Osteocyte (in vitro differentiated cells): ENCODE data around the gene ACTR3. TPM values are rescaled to one million over a fixed set of nuclear protein-coding genes. Genes with fewer than 3 reads are reported as not detected.

Source experiments
- DNase-seq: peaks from one replicate; pipeline ENCODE4 v3.0.0; 2021; ENCODE audit warnings: mixed read lengths; ENCODE audit not compliant: unreplicated experiment; ENCODE audit errors: extremely low spot score
- H3K27ac Mint-ChIP-seq: one replicate; pipeline ENCODE4 v1.8.0; 2021; ENCODE audit warnings: mild to moderate bottlenecking, mixed read lengths; ENCODE audit not compliant: unreplicated experiment
- H3K27me3 Mint-ChIP-seq: one replicate; pipeline ENCODE4 v1.8.0; 2021; ENCODE audit warnings: mixed read lengths; ENCODE audit not compliant: unreplicated experiment
- H3K36me3 Mint-ChIP-seq: one replicate; pipeline ENCODE4 v1.8.0; 2021; ENCODE audit warnings: mixed read lengths; ENCODE audit not compliant: unreplicated experiment
- H3K4me1 Mint-ChIP-seq: one replicate; pipeline ENCODE4 v1.8.0; 2021; ENCODE audit warnings: mixed read lengths; ENCODE audit not compliant: unreplicated experiment
- H3K4me3 Mint-ChIP-seq: one replicate; pipeline ENCODE4 v1.8.0; 2021; ENCODE audit warnings: mild to moderate bottlenecking, moderate library complexity, mixed read lengths; ENCODE audit not compliant: unreplicated experiment
- H3K9me3 Mint-ChIP-seq: one replicate; pipeline ENCODE4 v1.8.0; 2021; ENCODE audit warnings: mixed read lengths; ENCODE audit not compliant: unreplicated experiment
- total RNA-seq: library from RNA; stranded (reverse); gene quantifications from 2 replicates; pipeline ENCODE4 v1.2.1, GENCODE V29; 2021
- TF ChIP-seq, protein P1 (sequence below): fragments of 200-600 bp; sonication (generic); IDR thresholded peaks from 2 replicates; pipeline ENCODE4 v1.5.0; 2021; ENCODE audit warnings: antibody characterized with exemption, mild to moderate bottlenecking, moderate library complexity

ACTR3 gene
- total RNA-seq, 1 donor from 2014 or later = 255 TPM

DNA sequence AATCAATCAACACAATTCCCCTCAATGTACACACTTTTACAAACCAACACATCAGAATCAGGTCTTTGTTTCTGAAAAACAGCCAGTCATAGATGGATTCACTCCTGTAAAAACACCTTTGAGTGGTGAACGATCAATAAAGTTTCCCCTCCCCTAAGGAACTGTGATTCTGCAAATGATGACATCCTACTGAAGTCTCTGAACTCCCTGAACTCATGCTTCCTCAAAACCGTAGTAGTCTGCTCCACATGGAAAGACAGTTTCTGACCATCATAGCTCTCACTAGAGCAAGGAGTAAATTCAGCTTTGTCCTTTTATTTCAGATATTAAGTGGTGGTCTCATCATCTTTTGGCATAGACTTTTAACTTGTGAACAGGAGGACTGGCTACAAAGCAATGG lies 43.5 kb upstream of the ACTR3 start:
- H3K4me3 Mint-ChIP-seq = no peak overlapping the region
- DNase-seq = no peak
- H3K27ac Mint-ChIP-seq = no peak overlapping the region
- H3K36me3 Mint-ChIP-seq = no peaks in the 10 kb centered on the region
- TF ChIP-seq, protein P1, sequence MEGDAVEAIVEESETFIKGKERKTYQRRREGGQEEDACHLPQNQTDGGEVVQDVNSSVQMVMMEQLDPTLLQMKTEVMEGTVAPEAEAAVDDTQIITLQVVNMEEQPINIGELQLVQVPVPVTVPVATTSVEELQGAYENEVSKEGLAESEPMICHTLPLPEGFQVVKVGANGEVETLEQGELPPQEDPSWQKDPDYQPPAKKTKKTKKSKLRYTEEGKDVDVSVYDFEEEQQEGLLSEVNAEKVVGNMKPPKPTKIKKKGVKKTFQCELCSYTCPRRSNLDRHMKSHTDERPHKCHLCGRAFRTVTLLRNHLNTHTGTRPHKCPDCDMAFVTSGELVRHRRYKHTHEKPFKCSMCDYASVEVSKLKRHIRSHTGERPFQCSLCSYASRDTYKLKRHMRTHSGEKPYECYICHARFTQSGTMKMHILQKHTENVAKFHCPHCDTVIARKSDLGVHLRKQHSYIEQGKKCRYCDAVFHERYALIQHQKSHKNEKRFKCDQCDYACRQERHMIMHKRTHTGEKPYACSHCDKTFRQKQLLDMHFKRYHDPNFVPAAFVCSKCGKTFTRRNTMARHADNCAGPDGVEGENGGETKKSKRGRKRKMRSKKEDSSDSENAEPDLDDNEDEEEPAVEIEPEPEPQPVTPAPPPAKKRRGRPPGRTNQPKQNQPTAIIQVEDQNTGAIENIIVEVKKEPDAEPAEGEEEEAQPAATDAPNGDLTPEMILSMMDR = no peak
- H3K9me3 Mint-ChIP-seq = peaks cover 4% of the 10 kb centered on the region
- H3K27me3 Mint-ChIP-seq = peaks cover 11% of the 10 kb centered on the region
- no peaks in the 10 kb centered on the region for H3K4me1 Mint-ChIP-seq

DNA sequence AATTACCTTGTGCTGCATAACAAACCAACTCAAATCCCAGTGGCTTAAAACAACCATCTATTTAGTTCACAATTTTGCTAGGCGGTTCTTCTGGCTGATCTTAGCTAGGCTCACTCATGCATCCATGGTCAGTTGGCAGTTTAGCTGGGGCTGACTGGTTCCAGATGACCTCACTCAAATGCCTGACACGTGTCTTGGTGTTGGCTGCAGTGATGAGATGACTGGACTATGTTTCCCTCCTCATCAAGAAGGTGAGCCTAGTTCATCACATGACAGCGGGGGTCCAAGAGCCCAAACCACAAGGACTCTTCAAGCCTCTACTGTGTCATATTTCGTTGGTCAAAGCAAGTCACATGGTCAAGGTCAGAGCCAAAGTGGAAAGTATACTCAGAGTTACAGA lies 42.7 kb upstream of the ACTR3 start:
- H3K27ac Mint-ChIP-seq = no peak overlapping the region
- no peaks in the 10 kb centered on the region for H3K4me1 Mint-ChIP-seq
- DNase-seq = no peak
- H3K4me3 Mint-ChIP-seq = no peak overlapping the region
- H3K27me3 Mint-ChIP-seq = peaks cover 11% of the 10 kb centered on the region
- peaks cover 4% of the 10 kb centered on the region for H3K9me3 Mint-ChIP-seq
- no peaks in the 10 kb centered on the region for H3K36me3 Mint-ChIP-seq
- TF ChIP-seq, protein P1 = no peak

DNA sequence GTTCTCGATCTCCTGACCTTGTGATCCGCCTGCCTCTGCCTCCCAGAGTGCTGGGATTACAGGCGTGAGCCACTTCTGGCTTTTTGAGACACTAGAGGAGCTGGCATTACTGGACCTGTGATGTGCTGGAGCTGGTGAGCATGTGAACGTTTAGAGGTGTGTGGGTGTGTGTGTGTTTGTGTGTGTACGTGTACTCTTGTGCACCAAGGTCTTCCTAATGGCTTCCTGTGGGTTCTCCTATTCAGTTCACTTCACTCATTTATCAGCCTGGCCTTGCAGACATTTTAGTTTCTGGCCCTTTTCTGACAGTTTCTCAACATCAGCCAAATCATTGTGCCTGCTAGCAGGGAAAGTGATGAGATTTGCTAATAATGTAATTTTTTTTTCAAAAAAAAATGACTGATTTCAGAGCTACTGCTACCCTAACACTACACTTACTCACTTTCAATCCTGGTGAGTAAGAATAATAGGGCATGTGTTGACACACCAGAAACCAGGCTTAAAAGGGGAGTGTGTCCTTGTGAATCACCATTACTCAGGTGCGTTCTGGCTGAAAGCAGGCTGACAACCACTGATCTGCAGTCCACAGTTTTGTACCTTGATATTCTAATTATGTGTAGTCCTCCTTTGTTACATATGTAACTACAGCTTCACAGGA lies 41.0 kb upstream of the ACTR3 start:
- Mint-ChIP-seq H3K36me3 (no peaks in the 10 kb centered on the region), H3K4me3 (no peak overlapping the region), H3K27me3 (peaks cover 11% of the 10 kb centered on the region), H3K4me1 (no peaks in the 10 kb centered on the region), H3K9me3 (peaks cover 4% of the 10 kb centered on the region), H3K27ac (no peak overlapping the region)
- TF ChIP-seq, protein P1 = no peak
- DNase-seq = no peak

DNA sequence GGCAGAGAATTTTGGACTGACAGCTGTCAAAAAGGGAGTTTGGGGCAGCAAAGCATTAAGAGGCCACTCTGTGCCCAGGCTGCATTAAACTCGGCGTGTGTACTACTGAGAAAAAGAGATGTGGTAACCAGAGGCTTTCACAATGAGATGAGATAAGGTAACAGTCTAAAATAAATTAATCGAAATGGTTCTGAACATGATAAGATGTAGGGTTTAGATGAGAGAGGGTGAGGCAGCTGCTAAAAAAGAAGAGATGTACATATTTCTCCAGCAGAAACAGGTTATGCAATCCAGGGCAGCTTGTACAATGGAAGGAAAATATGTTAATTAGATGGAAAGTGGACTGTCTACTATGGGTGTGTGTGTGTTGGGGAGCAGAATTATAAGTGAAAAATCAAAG lies 39.2 kb upstream of the ACTR3 start:
- Mint-ChIP-seq H3K9me3 (peaks cover 4% of the 10 kb centered on the region), H3K36me3 (no peaks in the 10 kb centered on the region), H3K27me3 (peaks cover 7% of the 10 kb centered on the region), H3K4me1 (no peaks in the 10 kb centered on the region), H3K4me3 (no peak overlapping the region), H3K27ac (no peak overlapping the region)
- TF ChIP-seq, protein P1 = no peak
- DNase-seq = no peak

DNA sequence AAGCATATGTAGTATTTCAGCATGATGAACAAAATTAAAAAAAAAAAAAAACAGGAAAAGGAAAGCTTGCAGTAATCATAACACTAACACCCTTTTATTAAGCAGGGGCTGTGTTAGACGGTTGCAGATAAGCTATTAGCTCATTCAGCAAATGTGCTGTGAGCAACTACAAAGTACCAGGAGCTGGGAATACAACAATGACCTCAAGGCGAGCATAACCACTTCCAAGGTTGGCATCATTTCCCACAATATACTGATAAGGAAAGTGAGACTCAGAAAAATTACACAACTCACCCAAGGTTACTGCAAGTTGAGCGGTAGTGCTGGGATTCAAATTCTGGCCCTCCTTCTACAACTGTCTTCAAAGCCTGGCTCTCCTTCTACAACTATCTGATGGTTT lies 38.2 kb upstream of the ACTR3 start:
- Mint-ChIP-seq H3K36me3 (no peaks in the 10 kb centered on the region), H3K9me3 (no peaks in the 10 kb centered on the region), H3K27ac (no peak overlapping the region), H3K4me1 (no peaks in the 10 kb centered on the region), H3K4me3 (no peak overlapping the region), H3K27me3 (peaks cover 3% of the 10 kb centered on the region)
- TF ChIP-seq, protein P1 = no peak
- no peak for DNase-seq
